T-cell (primary cell): ENCODE measurements around the gene GRIK4. TPM values are rescaled to one million over a fixed set of nuclear protein-coding genes. Genes with fewer than 3 reads are reported as not detected.

Source experiments
- ATAC-seq, 4 experiments: fragments of 200-7000 bp in 3 of 4; fragments of 150-1000 bp in 1 of 4; cut with Tn5 transposase; replicated peaks in 1 of 4; 1 replicate in 3 of 4; 2 replicates in 1 of 4; pipeline ENCODE4 v1.10.0; 2021; ENCODE audit warnings: moderate library complexity in 3 of 4, mild to moderate bottlenecking in 2 of 4, moderate number of reproducible peaks in 1 of 4
- CTCF ChIA-PET, 2 donors: fragments of 300-600 bp; sonication (Branson Sonifier 250); formaldehyde crosslinking; loops; one replicate each; lab custom pipeline; 2022; ENCODE audit warnings: antibody characterized with exemption in 2 of 2; lab: Charles Lee
- POLR2A ChIA-PET, 2 donors: fragments of 300-600 bp; sonication (Branson Sonifier 250); formaldehyde crosslinking; loops; one replicate each; lab custom pipeline; 2022; ENCODE audit warnings: antibody characterized with exemption in 2 of 2; lab: Charles Lee
- DNase-seq, 35 experiments: peaks; one replicate each; pipeline versions ENCODE4 v3.0.0 to v3.0.0-alpha.2; 2013 to 2023
- H3K27ac ChIP-seq: one replicate; pipeline ENCODE4 v1.5.1; 2013; ENCODE audit warnings: low read length
- H3K27me3 ChIP-seq, 2 experiments: replicated peaks in 1 of 2; 1 replicate in 1 of 2; 2 replicates in 1 of 2; pipeline versions ENCODE4 v1.6.1 to v1.7.0; 2013; ENCODE audit warnings: low read length in 1 of 2, mixed read lengths in 1 of 2; ENCODE audit not compliant: control insufficient read depth in 2 of 2, insufficient read depth in 2 of 2; ENCODE audit errors: extremely low read depth in 1 of 2
- H3K36me3 ChIP-seq, 2 donors: 1 replicate in 1 of 2; 2 replicates in 1 of 2; pipeline versions ENCODE4 v1.6.1 to v1.7.0; 2013; ENCODE audit warnings: low read length in 1 of 2; ENCODE audit not compliant: control insufficient read depth in 2 of 2, insufficient read depth in 1 of 2; ENCODE audit errors: extremely low read depth in 1 of 2
- H3K4me1 ChIP-seq, 2 experiments: 1 replicate in 1 of 2; 2 replicates in 1 of 2; pipeline versions ENCODE4 v1.6.1 to v1.7.0; 2013; ENCODE audit warnings: low read length in 2 of 2, mixed read lengths in 1 of 2; ENCODE audit not compliant: insufficient read depth in 2 of 2, control insufficient read depth in 1 of 2; ENCODE audit errors: extremely low read depth in 1 of 2
- H3K4me3 ChIP-seq, 2 donors: 1 replicate in 1 of 2; 2 replicates in 1 of 2; pipeline versions ENCODE4 v1.5.1 to v1.7.0; 2013; ENCODE audit warnings: mild to moderate bottlenecking in 2 of 2, low read length in 1 of 2, moderate library complexity in 1 of 2; ENCODE audit not compliant: control insufficient read depth in 1 of 2; ENCODE audit errors: extremely low read depth in 1 of 2
- H3K9me3 ChIP-seq: 2 replicates; pipeline ENCODE4 v1.7.0; 2013
- H3K27ac Mint-ChIP-seq, 2 donors: one replicate each; pipeline ENCODE4 v1.8.0; 2020 to 2021; ENCODE audit warnings: mild to moderate bottlenecking in 2 of 2, mixed read lengths in 2 of 2
- H3K27me3 Mint-ChIP-seq, 2 donors: one replicate each; pipeline ENCODE4 v1.8.0; 2021 to 2022; ENCODE audit warnings: mixed read lengths in 2 of 2
- H3K36me3 Mint-ChIP-seq: one replicate; pipeline ENCODE4 v1.8.0; 2021; ENCODE audit warnings: mixed read lengths
- H3K4me1 Mint-ChIP-seq, 3 donors: one replicate each; pipeline ENCODE4 v1.8.0; 2020 to 2022; ENCODE audit warnings: mixed read lengths in 3 of 3, mild to moderate bottlenecking in 1 of 3
- H3K4me3 Mint-ChIP-seq, 3 donors: one replicate each; pipeline ENCODE4 v1.8.0; 2020 to 2022; ENCODE audit warnings: mild to moderate bottlenecking in 3 of 3, mixed read lengths in 3 of 3, moderate library complexity in 3 of 3
- H3K9me3 Mint-ChIP-seq, 3 donors: one replicate each; pipeline ENCODE4 v1.8.0; 2020 to 2022; ENCODE audit warnings: mixed read lengths in 3 of 3
- WGBS: methylation state at CpG from one replicate; pipeline ENCODE4 v1.1.5; 2013; ENCODE audit warnings: missing lambda C conversion rate; ENCODE audit not compliant: insufficient coverage; 5-methylcytosine and 5-hydroxymethylcytosine counted together
- total RNA-seq, 35 experiments: library from RNA in 6 of 35; stranded (reverse) in 6 of 35; fragments of 120-200 nt in 1 of 35; gene quantifications; one replicate each; pipeline versions ENCODE4 v1.2.1 to v1.2.4 and lab custom pipeline; 2013 to 2026

Gene GRIK4
- total RNA-seq, 5 donors from 2014 or later (not counting 1 experiment from before 2014, with no cell fraction given) = 0.09 TPM; not detected in 4

GRCh38 chr11:120574876-120575275 is 63.3 kb downstream of the GRIK4 start:
- ATAC-seq = no peak
- peaks cover 0 to 34% of the 10 kb centered on the region in 2 experiments for H3K27me3 ChIP-seq
- ChIA-PET POLR2A (no interaction called here), CTCF (no interaction called here)
- DNase-seq = no peak
- WGBS = 78% methylated on average over 6 of the region's 8 CpGs
- H3K36me3 ChIP-seq = no peaks in the 10 kb centered on the region
- H3K27ac Mint-ChIP-seq = no peak overlapping the region
- no peaks in the 10 kb centered on the region for H3K36me3 Mint-ChIP-seq
- no peaks in the 10 kb centered on the region for H3K4me1 Mint-ChIP-seq
- no peak overlapping the region for H3K27ac ChIP-seq
- H3K4me1 ChIP-seq = no peaks in the 10 kb centered on the region
- H3K9me3 Mint-ChIP-seq = no peaks in the 10 kb centered on the region
- no peaks in the 10 kb centered on the region for H3K9me3 ChIP-seq
- peaks cover 25 to 43% of the 10 kb centered on the region in 2 donors for H3K27me3 Mint-ChIP-seq
- no peak overlapping the region for H3K4me3 ChIP-seq
- no peak overlapping the region for H3K4me3 Mint-ChIP-seq

GRCh38 chr11:120575461-120575860 is 63.9 kb downstream of the GRIK4 start:
- H3K36me3 ChIP-seq = no peaks in the 10 kb centered on the region
- no peak overlapping the region for H3K4me3 ChIP-seq
- Mint-ChIP-seq H3K27ac (no peak overlapping the region), H3K27me3 (peaks cover 25 to 43% of the 10 kb centered on the region in 2 donors), H3K9me3 (no peaks in the 10 kb centered on the region), H3K36me3 (no peaks in the 10 kb centered on the region), H3K4me1 (no peaks in the 10 kb centered on the region), H3K4me3 (no peak overlapping the region)
- peaks cover 0 to 32% of the 10 kb centered on the region in 2 experiments for H3K27me3 ChIP-seq
- H3K27ac ChIP-seq = no peak overlapping the region
- no peaks in the 10 kb centered on the region for H3K9me3 ChIP-seq
- ATAC-seq (no peak), DNase-seq (no peak)
- WGBS = 100% methylated on average over 1 of the region's 9 CpGs
- ChIA-PET CTCF (no interaction called here), POLR2A (no interaction called here)
- no peaks in the 10 kb centered on the region for H3K4me1 ChIP-seq

DNA sequence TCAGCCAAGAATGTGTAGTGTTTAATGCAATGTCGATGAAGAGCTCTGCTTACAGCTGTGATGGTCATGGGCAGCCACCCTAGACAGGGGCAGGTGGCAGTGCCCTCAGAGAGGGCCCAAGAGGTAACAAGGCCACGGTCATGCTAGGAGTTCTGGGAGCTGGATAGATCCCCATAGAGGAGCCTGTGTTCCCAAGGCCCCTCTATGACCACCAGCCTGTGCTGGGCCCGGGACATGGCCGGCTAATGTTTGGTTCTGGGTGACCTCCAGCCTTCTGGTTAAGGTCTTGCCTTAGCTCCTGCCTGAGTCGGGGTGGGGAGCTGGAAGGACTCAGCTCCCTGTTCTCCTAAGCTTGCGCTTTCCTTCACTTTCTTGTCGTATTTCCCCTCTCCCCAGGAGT is 65.1 kb downstream of the GRIK4 start:
- DNase-seq (no peak), ATAC-seq (no peak)
- no peaks in the 10 kb centered on the region for H3K9me3 ChIP-seq
- no peak overlapping the region for H3K27ac ChIP-seq
- Mint-ChIP-seq H3K27ac (no peak overlapping the region), H3K36me3 (no peaks in the 10 kb centered on the region), H3K4me1 (no peaks in the 10 kb centered on the region), H3K4me3 (no peak overlapping the region), H3K27me3 (peaks cover 24 to 35% of the 10 kb centered on the region in 2 donors), H3K9me3 (no peaks in the 10 kb centered on the region)
- H3K4me1 ChIP-seq = no peaks in the 10 kb centered on the region
- H3K4me3 ChIP-seq = no peak overlapping the region
- H3K27me3 ChIP-seq = peaks cover 0 to 29% of the 10 kb centered on the region in 2 experiments
- WGBS = 50% methylated on average over 2 of the region's 7 CpGs
- no peaks in the 10 kb centered on the region for H3K36me3 ChIP-seq
- CTCF ChIA-PET = no interaction called here
- POLR2A ChIA-PET = no interaction called here

DNA sequence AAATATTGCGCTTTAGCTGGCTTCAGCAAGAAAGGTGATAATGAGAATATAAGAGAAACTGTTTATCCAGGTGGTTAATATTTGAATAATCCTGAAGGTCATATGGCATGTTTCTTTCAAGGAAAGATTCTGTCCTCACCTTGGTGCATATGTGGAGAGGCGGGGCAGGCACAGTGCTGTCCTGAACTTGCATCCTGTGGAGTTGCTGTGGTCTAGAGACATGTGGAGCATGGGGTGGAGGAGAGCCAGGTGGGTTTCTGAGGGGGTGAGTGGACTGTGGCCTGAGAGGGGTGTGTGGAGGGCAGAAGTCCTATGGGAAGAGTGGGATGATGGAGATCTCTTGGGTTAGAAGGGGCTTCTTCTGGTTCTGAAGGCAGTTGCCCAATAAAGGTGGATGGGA is 65.5 kb downstream of the GRIK4 start:
- Mint-ChIP-seq H3K36me3 (no peaks in the 10 kb centered on the region), H3K27me3 (peaks cover 23 to 30% of the 10 kb centered on the region in 2 donors), H3K27ac (no peak overlapping the region), H3K9me3 (no peaks in the 10 kb centered on the region), H3K4me3 (no peak overlapping the region), H3K4me1 (no peaks in the 10 kb centered on the region)
- POLR2A ChIA-PET = no interaction called here
- no peak overlapping the region for H3K27ac ChIP-seq
- H3K27me3 ChIP-seq = peaks cover 0 to 26% of the 10 kb centered on the region in 2 experiments
- no peaks in the 10 kb centered on the region for H3K9me3 ChIP-seq
- DNase-seq (no peak), ATAC-seq (no peak)
- no peak overlapping the region for H3K4me3 ChIP-seq
- H3K4me1 ChIP-seq = no peaks in the 10 kb centered on the region
- 86% methylated on average over 2 of the region's 2 CpGs for WGBS
- no peaks in the 10 kb centered on the region for H3K36me3 ChIP-seq
- CTCF ChIA-PET = no interaction called here

- ChIA-PET POLR2A (interaction anchor here in 1 of 2 donors (0.7 kb wide), 1 partner anchor 19 kb away, joined by 3 read pairs; no protein-coding TSS in a partner anchor), CTCF (no interaction called here)
- no peaks in the 10 kb centered on the region for H3K36me3 Mint-ChIP-seq
- H3K27me3 ChIP-seq = peaks cover 0 to 26% of the 10 kb centered on the region in 2 experiments
- no peaks in the 10 kb centered on the region for H3K9me3 Mint-ChIP-seq
- DNase-seq (no peak), ATAC-seq (no peak)
- H3K9me3 ChIP-seq = no peaks in the 10 kb centered on the region
- H3K27ac ChIP-seq = no peak overlapping the region
- no peak overlapping the region for H3K4me3 Mint-ChIP-seq
- H3K27ac Mint-ChIP-seq = no peak overlapping the region
- no peaks in the 10 kb centered on the region for H3K4me1 Mint-ChIP-seq
- H3K4me3 ChIP-seq = no peak overlapping the region
- H3K36me3 ChIP-seq = no peaks in the 10 kb centered on the region
- 53% methylated on average over 2 of the region's 7 CpGs for WGBS
- H3K4me1 ChIP-seq = no peaks in the 10 kb centered on the region
- peaks cover 23 to 25% of the 10 kb centered on the region in 2 donors for H3K27me3 Mint-ChIP-seq
These were observed 66.2 kb downstream of the GRIK4 start for GRCh38 chr11:120577624-120578363.

- H3K9me3 ChIP-seq = no peaks in the 10 kb centered on the region
- H3K27ac Mint-ChIP-seq = no peak overlapping the region
- H3K4me3 ChIP-seq = no peak overlapping the region
- no peak overlapping the region for H3K4me3 Mint-ChIP-seq
- DNase-seq = no peak
- no peaks in the 10 kb centered on the region for H3K36me3 Mint-ChIP-seq
- 100% methylated on average over 2 of the region's 14 CpGs for WGBS
- no peak overlapping the region for H3K27ac ChIP-seq
- H3K4me1 ChIP-seq = no peaks in the 10 kb centered on the region
- POLR2A ChIA-PET = no interaction called here
- H3K27me3 Mint-ChIP-seq = peaks cover 20 to 29% of the 10 kb centered on the region in 2 donors
- H3K36me3 ChIP-seq = no peaks in the 10 kb centered on the region
- H3K4me1 Mint-ChIP-seq = no peaks in the 10 kb centered on the region
- H3K27me3 ChIP-seq = peaks cover 0 to 22% of the 10 kb centered on the region in 2 experiments
- peaks cover 0 to 7% (median 0%) of the 10 kb centered on the region in 3 donors for H3K9me3 Mint-ChIP-seq
- CTCF ChIA-PET = no interaction called here
- no peak for ATAC-seq
These were observed 67.1 kb downstream of the GRIK4 start for GRCh38 chr11:120578596-120579154.
